Endothelial cell of umbilical vein (primary cell): Measurements from ENCODE around the gene PPP1R1B. TPM values are rescaled to one million over a fixed set of nuclear protein-coding genes. Genes with fewer than 3 reads are reported as not detected.

Source experiments
- BruUV-seq: library from RNA; stranded (reverse); fragments of 400-500 nt; replicated peaks from 2 replicates; lab custom pipeline; 2021; lab: Mats Ljungman, UMichigan
- CTCF ChIA-PET: fragments of 300-600, 350-600 bp; sonication (Branson Sonifier 250); formaldehyde crosslinking; loops from one replicate; lab custom pipeline; 2021; ENCODE audit warnings: antibody characterized with exemption, inconsistent platforms; lab: Charles Lee
- POLR2A ChIA-PET: fragments of 300-600, 350-600 bp; sonication (Branson Sonifier 250); formaldehyde crosslinking; loops from one replicate; lab custom pipeline; 2021; ENCODE audit warnings: antibody characterized with exemption, inconsistent platforms; lab: Charles Lee
- DNase-seq: peaks from one replicate; pipeline ENCODE4 v3.0.0-alpha.2; 2011; ENCODE audit warnings: low read depth, low spot score
- FAIRE-seq: peaks from 2 replicates; lab custom pipeline; 2011; peaks lifted over from hg19 to GRCh38; lab: Jason Lieb, UNC
- H2AFZ ChIP-seq: 2 replicates; pipeline ENCODE4 v1.6.0; 2012; ENCODE audit warnings: low read depth, low read length, control low read depth, inconsistent platforms
- H3K27ac ChIP-seq: 2 replicates; pipeline ENCODE4 v1.5.1; 2011; ENCODE audit warnings: low read depth, mild to moderate bottlenecking, control low read depth, low read length, moderate library complexity; ENCODE audit not compliant: insufficient read depth
- H3K27me3 ChIP-seq, 2 experiments: 2 replicates each; pipeline versions ENCODE4 v1.6.0 to v1.6.1; 2011; ENCODE audit warnings: low read length in 2 of 2, mixed read lengths in 1 of 2; ENCODE audit not compliant: control insufficient read depth in 2 of 2, insufficient read depth in 2 of 2
- H3K36me3 ChIP-seq, 2 experiments: 2 replicates in 1 of 2; 3 replicates in 1 of 2; pipeline ENCODE4 v1.5.1; 2011; ENCODE audit warnings: low read length in 2 of 2, mild to moderate bottlenecking in 1 of 2, moderate library complexity in 1 of 2; ENCODE audit not compliant: control insufficient read depth in 2 of 2, insufficient read depth in 2 of 2; ENCODE audit errors: extremely low read depth in 1 of 2
- H3K4me1 ChIP-seq: 3 replicates; pipeline ENCODE4 v1.5.1; 2011; ENCODE audit warnings: mild to moderate bottlenecking, low read length; ENCODE audit not compliant: control insufficient read depth, insufficient read depth; ENCODE audit errors: extremely low read depth
- H3K4me2 ChIP-seq: 2 replicates; pipeline ENCODE4 v1.6.1; 2011; ENCODE audit warnings: low read length, control low read depth, mixed read lengths; ENCODE audit not compliant: insufficient read depth
- H3K4me3 ChIP-seq, 3 experiments: fragments of 200-600 bp in 1 of 3; sonication (generic), shearing (Covaris generic) in 1 of 3; replicated peaks in 1 of 3; 2 replicates each; pipeline ENCODE4 v1.5.1; 2011 to 2016; ENCODE audit warnings: control low read depth in 3 of 3, low read length in 3 of 3, mild to moderate bottlenecking in 2 of 3, inconsistent platforms in 1 of 3, low read depth in 1 of 3, moderate library complexity in 1 of 3; ENCODE audit not compliant: insufficient read depth in 1 of 3
- H3K79me2 ChIP-seq: 2 replicates; pipeline ENCODE4 v1.6.0; 2012; ENCODE audit warnings: low read length, inconsistent platforms; ENCODE audit not compliant: control insufficient read depth, insufficient read depth
- H3K9ac ChIP-seq: replicated peaks from 2 replicates; pipeline ENCODE3; 2011; ENCODE audit warnings: low read length, control low read depth; ENCODE audit not compliant: insufficient read depth; ENCODE audit errors: extremely low read depth
- H3K9me1 ChIP-seq: replicated peaks from 3 replicates; pipeline ENCODE4 v1.6.0; 2011; ENCODE audit warnings: mild to moderate bottlenecking, low read length; ENCODE audit not compliant: control insufficient read depth, insufficient read depth; ENCODE audit errors: extremely low read depth
- H3K9me3 ChIP-seq: replicated peaks from 2 replicates; pipeline ENCODE4 v1.5.1; 2012; ENCODE audit warnings: low read length, inconsistent platforms; ENCODE audit not compliant: control insufficient read depth, insufficient read depth
- H4K20me1 ChIP-seq: replicated peaks from 2 replicates; pipeline ENCODE3; 2011; ENCODE audit warnings: mild to moderate bottlenecking, low read length; ENCODE audit not compliant: control insufficient read depth, insufficient read depth; ENCODE audit errors: extremely low read depth
- EZH2 ChIP-seq: IDR thresholded peaks from 2 replicates; pipeline ENCODE4 v1.6.1; 2012; ENCODE audit warnings: borderline replicate concordance, low read depth, mild to moderate bottlenecking, moderate library complexity, low read length, inconsistent platforms; ENCODE audit not compliant: severe bottlenecking
- FOS ChIP-seq: IDR thresholded peaks from 2 replicates; pipeline ENCODE4 v1.6.1; 2011; ENCODE audit warnings: mild to moderate bottlenecking, low read length, moderate library complexity, borderline replicate concordance; ENCODE audit not compliant: insufficient read depth
- GATA2 ChIP-seq: IDR thresholded peaks from 2 replicates; pipeline ENCODE4 v1.7.0; 2011; ENCODE audit warnings: low read depth, mild to moderate bottlenecking, moderate library complexity, mixed read lengths, low read length; ENCODE audit not compliant: insufficient read length, insufficient read depth
- JUN ChIP-seq: IDR thresholded peaks from 2 replicates; pipeline ENCODE4 v1.6.1; 2011; ENCODE audit warnings: borderline replicate concordance, low read depth; ENCODE audit not compliant: insufficient read length, insufficient read depth
- MYC ChIP-seq: IDR thresholded peaks from one replicate; pipeline ENCODE4 v1.6.1; 2011; ENCODE audit warnings: mild to moderate bottlenecking, low read depth, low read length
- POLR2A ChIP-seq: IDR thresholded peaks from 2 replicates; pipeline ENCODE4 v1.6.1; 2012; ENCODE audit warnings: low read depth, mild to moderate bottlenecking, control low read depth, low read length
- POLR2AphosphoS5 ChIP-seq: IDR thresholded peaks from 2 replicates; pipeline ENCODE4 v1.6.1; 2012; ENCODE audit warnings: low read depth, mild to moderate bottlenecking, control low read depth, low read length, moderate library complexity; ENCODE audit not compliant: insufficient read depth
- dilution Hi-C: fragments of 300-500 bp; cut with MboI; formaldehyde crosslinking; loops from one replicate; pipeline ENCODE4 v1.15.0; 2019; ENCODE audit warnings: low sequenced_read_pairs; ENCODE audit not compliant: extremely low pct_ligation_motif_present
- intact Hi-C: fragments of 100-400 bp; cut with micrococcal nuclease; formaldehyde crosslinking; loops from one replicate; pipeline ENCODE4 v1.10.0; 2022
- polyA plus RNA-seq, 4 experiments: library from polyadenylated mRNA; depleted of rRNA in 3 of 4; stranded (reverse) in 3 of 4; unstranded in 1 of 4; fragments of >200 nt; gene quantifications; 2 replicates each; pipeline versions ENCODE4 v1.2.1 to v1.2.3, GENCODE V29; 2011 to 2012; ENCODE audit warnings: missing spikeins in 1 of 4
- total RNA-seq: library from RNA; stranded (reverse); gene quantifications from 2 replicates; pipeline ENCODE4 v1.2.3, GENCODE V29; 2021
- TF ChIP-seq, protein P1 (sequence below): IDR thresholded peaks from 2 replicates; pipeline ENCODE4 v1.6.1; 2011; ENCODE audit not compliant: insufficient read depth, insufficient read length
- TF ChIP-seq, protein P2 (sequence below), 2 donors: IDR thresholded peaks; 1 replicate in 1 of 2; 2 replicates in 1 of 2; pipeline ENCODE4 v1.5.1; 2011; ENCODE audit warnings: low read length in 2 of 2, mild to moderate bottlenecking in 2 of 2, moderate library complexity in 2 of 2, control low read depth in 1 of 2, inconsistent platforms in 1 of 2, low read depth in 1 of 2; ENCODE audit not compliant: insufficient read depth in 1 of 2; ENCODE audit errors: extremely low read depth in 1 of 2

The PPP1R1B gene
- total and polyA plus RNA-seq, 2 donors (not counting 3 experiments of a cell fraction or from before 2014, with no cell fraction given): not detected

DNA sequence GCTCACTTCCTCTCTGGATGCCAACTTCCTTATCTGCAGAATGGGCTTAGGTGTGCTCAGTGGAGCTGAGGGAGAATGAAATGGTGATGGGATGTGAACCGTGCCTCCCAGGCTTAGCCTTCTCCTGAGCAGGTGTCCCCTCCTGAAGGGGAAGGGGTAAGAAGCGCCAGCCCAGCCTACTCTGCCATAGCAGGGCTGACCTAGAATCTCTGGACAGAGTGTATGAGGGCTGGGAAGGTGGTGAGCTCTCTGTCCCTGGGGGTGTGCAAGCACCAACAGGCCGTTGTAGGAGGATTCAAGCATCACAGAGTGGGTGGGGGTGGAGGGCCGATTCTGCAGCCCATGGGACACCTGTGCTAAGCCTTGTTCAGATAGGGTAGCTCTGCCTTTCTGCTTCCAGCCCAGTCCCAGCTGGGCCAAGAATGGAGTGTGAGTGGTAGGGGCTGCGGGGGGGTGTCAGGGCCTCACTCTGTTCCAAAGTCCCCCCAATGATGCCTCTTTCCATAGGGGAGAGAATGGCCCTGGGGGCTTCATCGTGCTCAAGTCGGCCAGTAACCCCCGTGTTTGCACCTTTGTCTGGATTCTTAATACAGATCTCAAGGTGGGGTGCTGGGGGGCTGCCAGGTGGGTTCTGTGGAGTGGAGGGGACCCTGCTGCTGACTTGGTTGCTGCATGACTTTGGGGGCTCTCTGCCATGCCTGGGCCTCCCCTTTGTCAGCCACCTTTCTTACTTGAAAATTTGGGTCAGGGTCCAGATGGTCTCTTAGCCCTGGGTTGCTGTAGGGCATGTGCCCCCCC lies 35.2 kb downstream of the PPP1R1B start:
- no peaks in the 10 kb centered on the region for H3K9me1 ChIP-seq
- peaks cover 16% of the 10 kb centered on the region for H3K4me1 ChIP-seq
- H3K4me3 ChIP-seq: no peak overlapping the region
- ChIA-PET POLR2A (no interaction called here), CTCF (interaction anchor here (1.2 kb wide), 1 partner anchor 40 kb away, joined by 3 read pairs; no protein-coding TSS in a partner anchor)
- H3K4me2 ChIP-seq: no peak overlapping the region
- no peaks in the 10 kb centered on the region for H3K9me3 ChIP-seq
- DNase-seq: no peak
- no peak overlapping the region for H3K9ac ChIP-seq
- dilution Hi-C loops: no loop called here
- H3K36me3 ChIP-seq: peaks cover 0 to 2% of the 10 kb centered on the region in 2 experiments
- H4K20me1 ChIP-seq: no peaks in the 10 kb centered on the region
- no peak for FAIRE-seq
- H3K79me2 ChIP-seq: no peaks in the 10 kb centered on the region
- H3K27ac ChIP-seq: no peak overlapping the region
- H3K27me3 ChIP-seq: peaks cover under 1 to 4% of the 10 kb centered on the region in 2 experiments
- H2AFZ ChIP-seq: no peak overlapping the region
- intact Hi-C loops: no loop called here
- BruUV-seq: no TSS peak
- no peak for TF ChIP-seq MYC

DNA sequence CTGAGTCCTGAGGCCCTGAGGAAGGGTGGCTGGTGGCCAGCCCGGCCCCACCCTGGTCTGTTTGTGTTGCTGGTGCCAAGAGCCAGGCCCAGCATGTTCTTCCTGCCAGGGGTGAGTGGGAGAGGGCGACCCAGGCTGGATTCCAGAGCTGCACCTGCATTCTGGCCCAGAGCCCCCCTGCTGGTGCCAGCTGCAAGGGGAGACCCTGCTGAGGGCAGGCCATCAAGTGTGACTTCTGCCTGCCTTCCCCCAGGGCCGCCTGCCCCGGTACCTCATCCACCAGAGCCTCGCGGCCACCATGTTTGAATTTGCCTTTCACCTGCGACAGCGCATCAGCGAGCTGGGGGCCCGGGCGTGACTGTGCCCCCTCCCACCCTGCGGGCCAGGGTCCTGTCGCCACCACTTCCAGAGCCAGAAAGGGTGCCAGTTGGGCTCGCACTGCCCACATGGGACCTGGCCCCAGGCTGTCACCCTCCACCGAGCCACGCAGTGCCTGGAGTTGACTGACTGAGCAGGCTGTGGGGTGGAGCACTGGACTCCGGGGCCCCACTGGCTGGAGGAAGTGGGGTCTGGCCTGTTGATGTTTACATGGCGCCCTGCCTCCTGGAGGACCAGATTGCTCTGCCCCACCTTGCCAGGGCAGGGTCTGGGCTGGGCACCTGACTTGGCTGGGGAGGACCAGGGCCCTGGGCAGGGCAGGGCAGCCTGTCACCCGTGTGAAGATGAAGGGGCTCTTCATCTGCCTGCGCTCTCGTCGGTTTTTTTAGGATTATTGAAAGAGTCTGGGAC lies 36.0 kb downstream of the PPP1R1B start:
- ChIA-PET POLR2A (no interaction called here), CTCF (interaction anchor here (1.2 to 1.3 kb wide), 2 partner anchors 28 to 41 kb away, joined by 3 to 5 read pairs; no protein-coding TSS in a partner anchor)
- Histone ChIP-seq H3K4me1 (peaks cover 16% of the 10 kb centered on the region), H4K20me1 (no peaks in the 10 kb centered on the region), H3K27me3 (peaks cover 4 to 10% of the 10 kb centered on the region in 2 experiments), H3K79me2 (no peaks in the 10 kb centered on the region), H3K36me3 (peaks cover 0 to 2% of the 10 kb centered on the region in 2 experiments), H3K27ac (no peak overlapping the region), H3K9me3 (no peaks in the 10 kb centered on the region), H3K4me2 (no peak overlapping the region), H3K4me3 (no peak overlapping the region), H3K9ac (no peak overlapping the region), H3K9me1 (no peaks in the 10 kb centered on the region), H2AFZ (no peak overlapping the region)
- TF ChIP-seq, protein P1, sequence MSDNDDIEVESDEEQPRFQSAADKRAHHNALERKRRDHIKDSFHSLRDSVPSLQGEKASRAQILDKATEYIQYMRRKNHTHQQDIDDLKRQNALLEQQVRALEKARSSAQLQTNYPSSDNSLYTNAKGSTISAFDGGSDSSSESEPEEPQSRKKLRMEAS: no peak
- TF ChIP-seq MYC: no peak
- TF ChIP-seq, protein P2, sequence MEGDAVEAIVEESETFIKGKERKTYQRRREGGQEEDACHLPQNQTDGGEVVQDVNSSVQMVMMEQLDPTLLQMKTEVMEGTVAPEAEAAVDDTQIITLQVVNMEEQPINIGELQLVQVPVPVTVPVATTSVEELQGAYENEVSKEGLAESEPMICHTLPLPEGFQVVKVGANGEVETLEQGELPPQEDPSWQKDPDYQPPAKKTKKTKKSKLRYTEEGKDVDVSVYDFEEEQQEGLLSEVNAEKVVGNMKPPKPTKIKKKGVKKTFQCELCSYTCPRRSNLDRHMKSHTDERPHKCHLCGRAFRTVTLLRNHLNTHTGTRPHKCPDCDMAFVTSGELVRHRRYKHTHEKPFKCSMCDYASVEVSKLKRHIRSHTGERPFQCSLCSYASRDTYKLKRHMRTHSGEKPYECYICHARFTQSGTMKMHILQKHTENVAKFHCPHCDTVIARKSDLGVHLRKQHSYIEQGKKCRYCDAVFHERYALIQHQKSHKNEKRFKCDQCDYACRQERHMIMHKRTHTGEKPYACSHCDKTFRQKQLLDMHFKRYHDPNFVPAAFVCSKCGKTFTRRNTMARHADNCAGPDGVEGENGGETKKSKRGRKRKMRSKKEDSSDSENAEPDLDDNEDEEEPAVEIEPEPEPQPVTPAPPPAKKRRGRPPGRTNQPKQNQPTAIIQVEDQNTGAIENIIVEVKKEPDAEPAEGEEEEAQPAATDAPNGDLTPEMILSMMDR (IDR thresholded peaks at IDR 0.05; ENCODE audit: extremely low read depth in 1 of 2, insufficient read depth in 1 of 2, low read depth in 1 of 2, low read length in 2 of 2): no peak
- TF ChIP-seq EZH2: no peak
- no peak for TF ChIP-seq GATA2
- TF ChIP-seq POLR2AphosphoS5: no peak
- TF ChIP-seq FOS: no peak
- no peak for TF ChIP-seq JUN
- TF ChIP-seq POLR2A: no peak
- FAIRE-seq: no peak
- intact Hi-C loops (no loop called here), dilution Hi-C loops (no loop called here)
- DNase-seq: no peak
- BruUV-seq: no TSS peak
